Mesenchymal stem cell (in vitro differentiated cells and primary cell): ENCODE measurements around the gene RBM22. TPM values are rescaled to one million over a fixed set of nuclear protein-coding genes. Genes with fewer than 3 reads are reported as not detected.
"Not testable (repeated sequence)": the region's sequence is repeated elsewhere in the genome, so short reads cannot be mapped to it uniquely, and the experiment has no call there.

Experiments used
- DNase-seq: peaks from one replicate; pipeline ENCODE4 v3.0.0-alpha.2; 2013
- H2AFZ ChIP-seq: one replicate; pipeline ENCODE4 v1.6.1; 2013; ENCODE audit warnings: low read depth, mild to moderate bottlenecking, control low read depth, inconsistent platforms, low read length, moderate library complexity
- H2AK5ac ChIP-seq: 2 replicates; pipeline ENCODE4 v1.6.1; 2013; ENCODE audit warnings: low read length, moderate library complexity, mild to moderate bottlenecking, inconsistent platforms; ENCODE audit not compliant: severe bottlenecking
- H2BK120ac ChIP-seq: one replicate; pipeline ENCODE4 v1.6.1; 2013; ENCODE audit warnings: low read depth, mild to moderate bottlenecking, inconsistent platforms, low read length, moderate library complexity
- H2BK12ac ChIP-seq, 2 experiments: one replicate each; pipeline ENCODE4 v1.6.1; 2013; ENCODE audit warnings: inconsistent platforms in 2 of 2, low read length in 2 of 2, mild to moderate bottlenecking in 2 of 2, moderate library complexity in 2 of 2, control low read depth in 1 of 2
- H2BK15ac ChIP-seq: one replicate; pipeline ENCODE4 v1.6.1; 2013; ENCODE audit warnings: mild to moderate bottlenecking, low read depth, inconsistent platforms; ENCODE audit not compliant: poor library complexity, severe bottlenecking
- H2BK5ac ChIP-seq: 2 replicates; pipeline ENCODE4 v1.6.1; 2013; ENCODE audit warnings: low read depth, mild to moderate bottlenecking, low read length, control low read depth, inconsistent platforms; ENCODE audit not compliant: poor library complexity, severe bottlenecking
- H3K14ac ChIP-seq, 2 experiments: one replicate each; pipeline ENCODE4 v1.6.1; 2013; ENCODE audit warnings: inconsistent platforms in 2 of 2, low read length in 2 of 2, control low read depth in 1 of 2, mild to moderate bottlenecking in 1 of 2, moderate library complexity in 1 of 2
- H3K18ac ChIP-seq, 2 experiments: one replicate each; pipeline ENCODE4 v1.6.1; 2013; ENCODE audit warnings: inconsistent platforms in 2 of 2, low read length in 2 of 2, control low read depth in 1 of 2, low read depth in 1 of 2, mild to moderate bottlenecking in 1 of 2
- H3K23ac ChIP-seq, 2 experiments: one replicate each; pipeline ENCODE4 v1.6.1; 2013; ENCODE audit warnings: inconsistent platforms in 2 of 2, low read length in 2 of 2, mild to moderate bottlenecking in 2 of 2, moderate library complexity in 2 of 2, control low read depth in 1 of 2
- H3K27ac ChIP-seq: 2 replicates; pipeline ENCODE4 v1.5.1; 2013; ENCODE audit warnings: mild to moderate bottlenecking, moderate library complexity, low read length, control low read depth, inconsistent platforms; ENCODE audit not compliant: poor library complexity, severe bottlenecking
- H3K27me3 ChIP-seq, 2 experiments: 2 replicates each; pipeline versions ENCODE4 v1.6.1 to v1.7.0; 2013; ENCODE audit warnings: low read length in 2 of 2, mild to moderate bottlenecking in 2 of 2, moderate library complexity in 2 of 2, control low read depth in 1 of 2, inconsistent platforms in 1 of 2; ENCODE audit not compliant: control insufficient read depth in 1 of 2, insufficient read depth in 1 of 2
- H3K36me3 ChIP-seq, 2 experiments: 2 replicates each; pipeline versions ENCODE4 v1.6.1 to v1.7.0; 2013; ENCODE audit warnings: low read length in 2 of 2, control low read depth in 1 of 2, inconsistent platforms in 1 of 2, low read depth in 1 of 2, mild to moderate bottlenecking in 1 of 2; ENCODE audit not compliant: insufficient read depth in 2 of 2, control insufficient read depth in 1 of 2
- H3K4ac ChIP-seq, 2 experiments: one replicate each; pipeline ENCODE4 v1.6.1; 2013; ENCODE audit warnings: inconsistent platforms in 2 of 2, low read length in 2 of 2, mild to moderate bottlenecking in 2 of 2, moderate library complexity in 2 of 2, control low read depth in 1 of 2, low read depth in 1 of 2
- H3K4me1 ChIP-seq: 2 replicates; pipeline ENCODE4 v1.6.1; 2013; ENCODE audit warnings: low read depth, low read length, control low read depth; ENCODE audit not compliant: control insufficient read depth, insufficient read depth
- H3K4me2 ChIP-seq: 2 replicates; pipeline ENCODE4 v1.6.1; 2013; ENCODE audit warnings: low read length, mild to moderate bottlenecking, inconsistent platforms; ENCODE audit not compliant: poor library complexity, severe bottlenecking
- H3K4me3 ChIP-seq, 2 experiments: 2 replicates each; pipeline versions ENCODE4 v1.5.1 to v1.7.0; 2013; ENCODE audit warnings: low read length in 2 of 2, mild to moderate bottlenecking in 2 of 2, control low read depth in 1 of 2, low read depth in 1 of 2; ENCODE audit not compliant: insufficient read depth in 1 of 2
- H3K79me1 ChIP-seq: replicated peaks from 2 replicates; pipeline ENCODE4 v1.6.1; 2013; ENCODE audit warnings: mild to moderate bottlenecking, control low read depth, low read length, inconsistent platforms; ENCODE audit not compliant: poor library complexity, severe bottlenecking
- H3K9ac ChIP-seq: 2 replicates; pipeline ENCODE4 v1.7.0; 2013; ENCODE audit warnings: mild to moderate bottlenecking, low read length, moderate library complexity
- H3K9me3 ChIP-seq: 2 replicates; pipeline ENCODE4 v1.7.0; 2013; ENCODE audit warnings: mild to moderate bottlenecking, low read length; ENCODE audit not compliant: control insufficient read depth
- H4K8ac ChIP-seq: one replicate; pipeline ENCODE4 v1.6.1; 2013; ENCODE audit warnings: inconsistent platforms, mild to moderate bottlenecking, low read length, moderate library complexity
- H4K91ac ChIP-seq: one replicate; pipeline ENCODE4 v1.6.1; 2013; ENCODE audit warnings: mild to moderate bottlenecking, low read length, inconsistent platforms
- WGBS: methylation state at CpG from one replicate; pipeline ENCODE4 v1.1.7; 2013; ENCODE audit warnings: mixed read lengths; 5-methylcytosine and 5-hydroxymethylcytosine counted together
- polyA plus RNA-seq, 2 experiments: library from polyadenylated mRNA; stranded (reverse); fragments of 200-250 nt; gene quantifications; one replicate each; pipeline ENCODE4 v1.2.3, GENCODE V29; 2013

RBM22 gene
- 32.2 TPM for polyA plus RNA-seq (2013, experiment 1 of 2)
- 31.6 TPM for polyA plus RNA-seq (2013, experiment 2 of 2)

DNA sequence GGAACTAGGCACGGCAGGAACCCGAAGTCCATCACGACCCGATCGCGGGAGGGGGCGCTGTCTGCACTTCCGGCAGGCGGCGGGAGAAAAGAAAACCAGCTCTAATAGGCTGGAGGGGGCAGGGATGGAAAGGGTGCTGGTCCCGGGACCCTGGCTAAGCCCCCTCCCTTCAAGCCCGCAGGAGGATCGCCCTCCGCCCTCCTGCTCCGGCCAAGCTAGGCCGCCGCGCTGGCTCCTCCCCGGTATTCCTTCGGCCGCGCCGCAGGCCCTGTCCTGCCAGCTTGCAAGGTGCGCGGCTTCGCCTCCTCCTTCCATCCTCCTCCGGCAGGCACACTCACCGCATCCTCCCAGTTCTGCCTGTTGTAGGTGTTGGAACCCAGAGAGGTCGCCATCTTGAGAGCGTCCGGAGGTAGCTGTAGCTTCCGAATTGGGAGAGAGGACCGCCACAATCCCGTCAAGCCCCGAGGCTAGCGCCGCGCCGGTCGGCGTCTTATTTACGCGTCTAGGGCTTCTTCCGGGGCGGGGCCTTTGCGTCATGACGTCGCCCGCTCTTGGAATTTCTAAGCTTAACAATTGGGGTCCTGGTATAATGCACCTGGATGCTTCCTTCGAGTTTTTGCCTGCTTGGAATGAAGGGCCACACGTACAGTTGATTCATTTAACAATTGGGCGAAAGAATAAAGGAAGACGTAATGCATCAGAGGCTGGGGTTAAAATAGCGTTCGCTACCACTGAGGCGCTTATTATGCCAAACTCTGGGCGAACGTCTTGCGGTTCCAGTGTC is at the start of gene RBM22:
TSS of gene RBM22 (minus strand) at position 469 of the 784 bp plus-strand sequence. CDS start at position 392, 77 bp downstream.
- Histone ChIP-seq H4K8ac (peak within 1 kb of the TSS; percentile 100), H3K4me2 (peak within 1 kb of the TSS; percentile 78), H3K14ac (peak within 1 kb of the TSS in 1 of 2 experiments; percentile 80), H4K91ac (peak within 1 kb of the TSS; percentile 100), H2AK5ac (no peak within 1 kb of the TSS), H2AFZ (peak within 1 kb of the TSS; percentile 51), H3K18ac (peak within 1 kb of the TSS; percentile 74 to 99), H3K4me1 (peaks cover 1% of the 10 kb centered on the region), H3K79me1 (peaks cover 7% of the 10 kb centered on the region), H2BK5ac (no peak within 1 kb of the TSS), H2BK12ac (peak within 1 kb of the TSS in 1 of 2 experiments; percentile 11), H3K23ac (no peak within 1 kb of the TSS), H3K9me3 (no peaks in the 10 kb centered on the region), H2BK120ac (peak within 1 kb of the TSS; percentile 92), H3K27me3 (no peaks in the 10 kb centered on the region), H3K4ac (peak within 1 kb of the TSS; percentile 37 to 99), H3K4me3 (peak within 1 kb of the TSS; percentile 93 to 95), H3K9ac (peak within 1 kb of the TSS; percentile 94), H3K27ac (peak within 1 kb of the TSS; percentile 58), H2BK15ac (peak within 1 kb of the TSS; percentile 84), H3K36me3 (peaks cover 13 to 34% of the 10 kb centered on the region in 2 experiments)
- WGBS, result under 1% methylated on average over 52 of the region's 59 CpGs
- DNase-seq, result peak; percentile 91

DNA sequence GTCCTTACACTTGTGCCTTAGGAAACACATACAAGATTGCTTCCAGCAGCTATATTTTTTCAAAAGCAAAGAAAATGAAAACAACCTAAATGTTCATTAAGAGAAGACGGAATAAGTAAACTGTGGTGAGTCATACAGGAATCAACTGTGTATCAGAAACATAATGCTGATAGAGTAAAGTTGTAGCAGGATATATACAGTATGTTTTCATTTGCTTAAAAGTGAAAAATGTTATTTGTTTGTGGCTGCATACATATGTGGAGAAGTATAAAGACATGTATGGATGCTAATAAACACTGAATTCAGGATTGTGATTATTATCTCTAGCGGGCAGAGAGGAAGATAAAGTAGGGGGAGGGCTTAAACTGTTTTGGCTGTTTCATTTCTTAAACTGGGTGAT is 49.6 kb upstream of the RBM22 start:
- Histone ChIP-seq H3K4me1 (peaks cover 2% of the 10 kb centered on the region), H3K23ac (no peak overlapping the region), H3K27ac (no peak overlapping the region), H3K18ac (no peak overlapping the region), H2BK12ac (no peak overlapping the region), H2AK5ac (no peak overlapping the region), H3K9me3 (no peaks in the 10 kb centered on the region), H3K79me1 (peaks cover 13% of the 10 kb centered on the region), H4K8ac (no peak overlapping the region), H4K91ac (no peak overlapping the region), H2BK15ac (no peak overlapping the region), H3K9ac (no peak overlapping the region), H3K4ac (no peak overlapping the region), H2BK120ac (no peak overlapping the region), H2AFZ (no peak overlapping the region), H3K4me3 (no peak overlapping the region), H3K14ac (no peak overlapping the region), H3K27me3 (no peaks in the 10 kb centered on the region), H2BK5ac (no peak overlapping the region), H3K4me2 (no peak overlapping the region), H3K36me3 (peaks cover 8 to 66% of the 10 kb centered on the region in 2 experiments)
- 3% methylated on average over 1 of the region's 2 CpGs for WGBS
- DNase-seq, result peak; percentile 42

DNA sequence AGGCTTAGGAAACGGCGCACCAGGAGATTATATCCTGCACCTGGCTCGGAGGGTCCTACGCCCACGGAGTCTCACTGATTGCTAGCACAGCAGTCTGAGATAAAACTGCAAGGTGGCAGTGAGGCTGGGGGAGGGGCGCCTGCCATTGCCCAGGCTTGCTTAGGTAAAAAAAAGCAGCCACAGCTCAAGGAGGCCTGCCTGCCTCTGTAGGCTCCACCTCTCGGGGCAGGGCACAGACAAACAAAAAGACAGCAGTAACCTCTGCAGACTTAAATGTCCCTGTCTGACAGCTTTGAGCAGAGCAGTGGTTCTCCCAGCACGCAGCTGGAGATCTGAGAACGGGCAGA is 42.3 kb upstream of the RBM22 start:
- not testable (repeated sequence) for H3K9me3 ChIP-seq, H4K8ac ChIP-seq, H2BK12ac ChIP-seq, H3K4ac ChIP-seq, H2BK15ac ChIP-seq, H3K18ac ChIP-seq, H3K27ac ChIP-seq, H2BK120ac ChIP-seq, H3K4me1 ChIP-seq, H3K4me2 ChIP-seq, H2AK5ac ChIP-seq, H3K79me1 ChIP-seq, H3K9ac ChIP-seq, H3K27me3 ChIP-seq, H3K4me3 ChIP-seq, H2BK5ac ChIP-seq, DNase-seq, H3K14ac ChIP-seq, H2AFZ ChIP-seq, H3K23ac ChIP-seq, H4K91ac ChIP-seq
- WGBS, result 97% methylated on average over 8 of the region's 9 CpGs
- H3K36me3 ChIP-seq, result peaks cover 3 to 36% of the 10 kb centered on the region in 2 experiments

DNA sequence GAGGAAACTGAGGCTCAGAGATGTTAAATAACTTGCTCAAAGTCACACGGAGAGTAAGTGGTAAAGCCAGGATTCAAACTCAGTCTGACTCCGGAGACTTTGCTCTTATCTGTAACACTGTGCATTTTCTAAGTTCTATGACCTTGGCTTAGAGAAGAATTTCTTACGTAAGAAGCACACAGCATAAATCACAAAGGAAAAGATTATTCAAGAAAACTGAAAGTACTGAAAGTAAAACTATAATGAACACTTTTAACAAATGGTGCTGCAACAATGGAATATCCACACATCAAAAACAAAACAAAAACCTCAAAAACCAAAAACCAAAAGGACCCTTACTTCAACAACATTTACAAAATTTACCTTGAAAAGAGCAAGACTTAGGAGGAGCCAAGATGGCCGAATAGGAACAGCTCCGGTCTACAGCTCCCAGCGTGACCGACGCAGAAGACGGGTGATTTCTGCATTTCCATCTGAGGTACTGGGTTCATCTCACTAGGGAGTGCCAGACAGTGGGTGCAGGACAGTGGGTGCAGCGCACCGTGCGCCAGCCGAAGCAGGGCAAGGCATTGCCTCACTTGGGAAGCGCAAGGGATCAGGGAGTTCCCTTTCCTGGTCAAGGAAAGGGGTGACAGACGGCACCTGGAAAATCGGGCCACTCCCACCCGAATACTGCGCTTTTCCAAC is 41.7 kb upstream of the RBM22 start:
- H3K9me3 ChIP-seq, H2AK5ac ChIP-seq, H3K27ac ChIP-seq, H2BK12ac ChIP-seq, H2BK5ac ChIP-seq, H2BK120ac ChIP-seq, H3K27me3 ChIP-seq, H3K4ac ChIP-seq, H4K91ac ChIP-seq, H3K23ac ChIP-seq, H3K14ac ChIP-seq, H2AFZ ChIP-seq, H3K79me1 ChIP-seq, H3K9ac ChIP-seq, H3K4me1 ChIP-seq, H3K4me3 ChIP-seq, H2BK15ac ChIP-seq, H4K8ac ChIP-seq, H3K18ac ChIP-seq, H3K4me2 ChIP-seq: not testable (repeated sequence)
- peaks cover 3 to 37% of the 10 kb centered on the region in 2 experiments for H3K36me3 ChIP-seq
- peak; percentile 32 for DNase-seq
- 97% methylated on average over 16 of the region's 18 CpGs for WGBS
